Stimulated activated naive CD8-positive, alpha-beta T cell treated with anti-CD3 and anti-CD28 coated beads, Interleukin-15, Interleukin-2, amounts not matched to agents 100 U/mL and 50 U/mL, for 24 hours (primary cell): ENCODE results near the gene ITPRIPL1.

Source experiments
- ATAC-seq: fragments of 150-1000 bp; cut with Tn5 transposase; one replicate; pipeline ENCODE4 v1.10.0; 2021
- DNase-seq: peaks from one replicate; pipeline ENCODE4 v3.0.0; 2021

The ITPRIPL1 gene

DNA sequence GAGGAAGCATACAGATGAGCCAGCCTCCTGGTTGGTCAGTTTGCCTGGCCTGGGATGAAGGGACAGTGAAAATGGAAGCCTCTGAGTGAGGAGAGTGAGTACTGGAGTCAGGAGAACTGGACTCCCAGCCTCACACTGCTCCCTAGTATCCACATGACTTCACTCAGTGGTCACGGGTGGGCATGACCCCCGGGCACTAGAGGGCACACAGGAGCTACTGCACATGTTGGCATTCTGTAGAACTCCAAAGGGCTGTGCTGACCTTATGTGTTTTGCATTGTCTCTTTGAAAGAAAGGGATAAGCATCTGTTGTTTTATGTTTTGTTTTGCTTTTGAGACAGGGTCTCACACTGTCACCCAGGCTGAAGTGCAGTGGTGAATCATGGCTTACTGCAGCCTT lies 34.2 kb downstream of the ITPRIPL1 start:
- DNase-seq, result no peak
- no peak for ATAC-seq

DNA sequence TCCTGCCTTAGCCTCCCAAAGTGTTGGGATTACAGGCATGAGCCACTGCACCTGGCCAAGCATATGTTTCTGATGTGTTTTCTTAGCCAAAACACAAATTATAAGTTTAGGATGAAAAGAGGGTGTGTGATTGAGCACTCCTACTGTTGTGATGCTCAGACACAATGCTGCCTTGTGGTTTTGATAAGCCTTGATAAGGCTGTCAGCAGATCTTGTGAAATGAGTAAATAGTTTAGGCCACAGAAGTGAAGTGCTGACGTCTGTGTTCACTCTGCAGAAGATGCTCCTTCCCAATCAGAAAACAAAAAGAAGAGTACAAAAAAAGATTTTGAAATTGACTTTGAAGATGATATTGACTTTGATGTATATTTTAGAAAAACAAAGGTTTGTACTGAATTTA lies 34.7 kb downstream of the ITPRIPL1 start:
- DNase-seq (no peak), ATAC-seq (no peak)

- ATAC-seq, result no peak
- DNase-seq, result no peak
Measured at GRCh38 chr2:96361751-96362150, 36.6 kb downstream of the ITPRIPL1 start.

GRCh38 chr2:96369186-96369585 lies 44.1 kb downstream of the ITPRIPL1 start:
- DNase-seq (no peak), ATAC-seq (no peak)

GRCh38 chr2:96374211-96374951 lies 49.3 kb downstream of the ITPRIPL1 start:
- DNase-seq (no peak), ATAC-seq (peak; percentile 23)
